WI38 (cell line): ENCODE measurements around the gene PRKCB.

ENCODE experiments used
- H3K4me3 ChIP-seq: 2 replicates; pipeline ENCODE4 v1.5.1; 2011; ENCODE audit warnings: low read depth, mild to moderate bottlenecking, control low read depth, low read length
- CTCF ChIP-seq: IDR thresholded peaks from 2 replicates; pipeline ENCODE4 v1.5.1; 2012; ENCODE audit warnings: low read depth, mild to moderate bottlenecking, control low read depth, low read length

The PRKCB gene

GRCh38 chr16:23896832-23897821 lies 61.3 kb downstream of the PRKCB start:
- H3K4me3 ChIP-seq, result no peak overlapping the region
- no peak for TF ChIP-seq CTCF

GRCh38 chr16:23898682-23899430 lies 63.1 kb downstream of the PRKCB start:
- H3K4me3 ChIP-seq, result no peak overlapping the region
- TF ChIP-seq CTCF, result no peak

- no peak overlapping the region for H3K4me3 ChIP-seq
- TF ChIP-seq CTCF, result no peak
Observed at GRCh38 chr16:23899869-23900268, 64.1 kb downstream of the PRKCB start.

GRCh38 chr16:23900480-23901177 lies 64.8 kb downstream of the PRKCB start:
- TF ChIP-seq CTCF, result no peak
- H3K4me3 ChIP-seq, result no peak overlapping the region

- no peak overlapping the region for H3K4me3 ChIP-seq
Observed at GRCh38 chr16:23901178-23902033, 65.6 kb downstream of the PRKCB start.

More at GRCh38 chr16:23901178-23902033, 65.6 kb downstream of the PRKCB start:
- no peak for TF ChIP-seq CTCF
